GM21381 (cell line): ENCODE results near the gene POR.

ENCODE experiments used
- ATAC-seq: cut with Tn5 transposase; IDR thresholded peaks from one replicate; pipeline ENCODE4 v1.9.1; 2021; ENCODE audit warnings: mild to moderate bottlenecking, moderate library complexity; ENCODE audit not compliant: unreplicated experiment

POR gene

DNA sequence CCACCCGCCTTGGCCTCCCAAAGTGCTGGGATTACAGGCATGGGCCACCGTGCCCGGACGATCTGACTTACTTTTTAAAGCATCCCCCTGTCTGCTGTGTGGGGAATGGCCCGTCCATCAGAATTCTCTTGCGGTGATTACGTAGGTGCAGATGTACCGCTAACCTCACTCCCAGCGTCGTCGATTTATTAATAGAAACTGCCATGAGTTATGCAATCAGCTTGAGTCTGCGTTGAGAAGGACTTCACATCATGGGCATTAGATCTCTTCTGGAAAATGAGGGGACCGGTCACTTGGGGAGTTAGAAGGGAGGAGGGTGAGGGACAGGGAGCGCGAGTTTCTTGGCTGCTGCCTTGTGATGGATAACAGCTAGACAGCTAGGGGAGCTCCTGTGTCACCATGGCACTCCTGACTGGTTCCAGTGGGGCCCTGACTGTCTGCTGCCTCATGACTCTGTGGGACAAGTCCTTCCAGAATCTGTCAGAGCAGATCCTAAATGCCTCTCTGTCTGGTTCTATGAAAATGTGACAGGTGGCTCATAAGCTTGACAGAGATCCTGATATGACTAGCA lies 35.2 kb downstream of the POR start:
- ATAC-seq, result no peak

DNA sequence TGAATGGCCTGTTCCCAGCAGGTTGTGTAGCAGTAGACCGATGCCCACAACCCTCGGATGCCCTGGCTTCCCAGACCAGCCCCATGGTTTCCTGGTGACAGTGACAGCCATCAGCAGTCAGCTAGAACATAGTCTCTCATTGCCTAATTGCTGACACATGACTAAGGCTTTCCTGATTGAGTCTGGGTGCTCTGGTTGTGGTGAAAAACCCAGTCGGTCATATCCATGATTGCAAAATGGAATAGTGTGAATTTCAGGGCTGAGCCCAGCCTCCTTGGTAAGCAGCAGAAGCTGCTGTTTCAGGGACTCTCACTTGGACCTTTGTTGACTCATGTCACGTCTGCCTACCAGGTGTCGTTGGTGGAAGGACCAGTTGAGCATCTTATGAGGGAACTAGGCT lies 36.6 kb downstream of the POR start:
- no peak for ATAC-seq

DNA sequence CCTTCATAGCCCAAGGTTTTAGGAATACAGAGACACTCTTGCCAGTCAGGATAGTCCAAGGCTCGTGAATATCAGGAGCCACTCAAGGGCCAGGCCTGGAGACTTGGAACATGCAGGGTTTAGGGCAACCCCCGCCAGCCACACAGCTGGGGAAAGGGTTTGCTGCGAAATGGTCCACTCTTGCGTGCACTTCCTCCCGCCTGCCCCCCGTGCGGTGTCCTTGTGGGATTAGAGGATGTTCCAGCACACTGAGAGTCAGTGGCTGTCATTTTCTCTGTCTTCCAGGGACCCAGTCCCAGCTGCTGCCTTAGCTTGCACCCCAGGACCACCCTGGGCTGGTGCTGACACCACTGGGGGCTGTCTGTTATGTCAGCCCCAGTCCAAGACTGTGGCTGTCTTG lies 38.5 kb downstream of the POR start:
- ATAC-seq, result no peak

DNA sequence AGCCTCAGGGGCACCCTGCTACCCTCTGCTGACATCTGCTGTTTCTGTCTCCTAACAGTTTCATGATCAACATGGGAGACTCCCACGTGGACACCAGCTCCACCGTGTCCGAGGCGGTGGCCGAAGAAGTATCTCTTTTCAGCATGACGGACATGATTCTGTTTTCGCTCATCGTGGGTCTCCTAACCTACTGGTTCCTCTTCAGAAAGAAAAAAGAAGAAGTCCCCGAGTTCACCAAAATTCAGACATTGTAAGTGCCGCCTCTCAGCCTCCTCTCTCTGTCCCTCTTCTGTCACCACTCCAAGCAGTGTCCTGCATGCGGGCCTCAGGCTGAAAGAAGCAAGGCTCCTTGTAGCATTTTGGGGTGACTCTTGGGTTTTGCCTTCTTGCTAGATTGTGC lies 39.0 kb downstream of the POR start:
- ATAC-seq, result no peak

DNA sequence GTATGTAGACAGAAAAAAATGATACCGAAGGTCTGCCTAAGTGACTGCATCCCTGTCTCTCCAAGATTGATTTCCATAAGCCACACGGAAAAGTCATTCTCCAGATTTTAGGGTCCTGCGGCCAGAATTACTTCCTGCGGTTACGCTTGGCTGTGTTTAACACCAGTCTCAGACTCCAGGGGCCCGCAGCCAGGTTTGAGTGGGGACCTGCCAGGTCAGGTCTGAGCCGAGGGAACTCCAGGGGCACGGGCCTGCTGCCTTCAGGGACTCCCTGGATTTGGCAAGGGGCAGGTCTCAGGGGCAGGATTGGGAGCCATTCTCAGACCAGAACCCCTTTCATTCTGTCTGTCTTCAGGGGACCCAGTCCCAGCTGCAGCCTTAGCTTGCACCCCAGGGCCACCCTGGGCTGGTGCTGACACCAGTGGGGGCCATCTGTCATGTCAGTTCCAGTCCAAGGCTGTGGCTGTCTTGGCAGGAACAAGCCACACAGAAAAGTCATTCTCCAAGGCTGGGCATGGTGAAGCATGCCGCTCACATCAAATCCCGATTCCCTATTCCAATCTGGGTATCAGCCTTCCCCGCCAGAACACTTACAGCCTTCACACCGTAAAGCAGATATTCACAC lies 40.5 kb downstream of the POR start:
- no peak for ATAC-seq

DNA sequence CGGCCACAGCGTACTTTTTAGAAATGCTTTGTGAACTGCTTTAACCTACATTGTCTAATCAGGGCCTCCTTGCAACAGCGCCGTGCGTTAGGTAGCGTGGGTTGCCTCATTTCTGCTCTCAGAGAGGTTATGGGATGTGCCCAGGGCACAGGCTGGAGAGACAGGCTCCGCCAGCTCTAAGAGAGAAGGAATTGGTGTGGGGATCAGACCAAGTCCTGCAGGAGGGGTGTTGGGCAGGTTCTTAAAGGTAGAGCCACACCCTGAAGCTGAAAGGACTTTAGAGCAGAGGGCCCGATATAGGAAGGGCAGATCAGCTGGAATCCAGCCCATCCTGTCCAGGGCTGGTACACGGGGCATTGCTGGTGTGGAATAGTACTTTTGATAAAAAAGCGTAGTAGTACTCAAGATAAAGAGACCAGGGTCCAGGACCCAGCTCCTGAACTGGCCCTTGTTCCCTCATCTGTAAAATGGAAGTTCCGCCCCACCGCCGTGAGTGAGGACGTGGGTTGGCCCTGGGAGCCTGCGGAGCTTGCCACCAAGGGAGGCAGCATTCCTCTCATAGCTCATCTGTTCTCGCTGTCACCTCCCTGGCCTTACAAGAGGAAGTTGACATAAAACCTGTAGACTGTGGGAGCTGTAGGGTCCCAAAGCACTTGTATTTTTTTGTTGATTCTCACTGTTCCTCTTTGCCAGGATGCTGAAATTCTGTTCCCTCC lies 42.2 kb downstream of the POR start:
- ATAC-seq, result no peak

DNA sequence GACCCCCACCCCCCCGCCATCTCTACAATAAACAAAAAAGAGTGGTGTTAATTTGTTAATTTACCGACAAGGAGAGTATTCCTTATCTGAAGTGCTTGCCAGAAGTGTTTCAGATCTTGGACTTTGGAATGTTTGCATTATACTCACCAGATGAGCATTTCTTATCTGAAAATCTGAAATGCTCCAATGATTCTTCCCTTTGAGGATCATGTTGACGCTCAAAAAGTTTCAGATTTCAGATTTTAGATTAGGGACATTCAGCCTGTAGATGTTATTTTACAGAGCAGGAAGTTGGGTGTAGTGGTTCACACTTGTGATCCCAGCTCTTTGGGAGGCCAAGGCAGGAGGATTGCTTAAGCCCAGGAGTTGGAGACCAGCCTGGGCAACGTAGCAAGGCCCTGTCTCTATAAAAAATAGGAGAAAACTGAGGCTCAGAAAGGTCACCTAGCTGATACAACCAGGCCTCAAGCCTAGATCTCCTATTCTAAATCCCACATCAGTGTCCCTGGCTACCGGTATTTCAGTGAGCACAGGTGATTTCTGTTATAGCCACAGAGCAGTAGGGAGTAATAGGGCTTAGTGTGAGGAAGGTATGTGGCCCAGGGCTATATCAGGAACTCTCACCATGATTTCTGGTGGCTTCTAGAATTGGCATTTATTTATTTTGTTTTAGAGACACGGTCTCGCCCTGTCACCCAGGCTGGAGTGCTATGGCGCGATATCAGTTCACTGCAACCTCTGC lies 44.0 kb downstream of the POR start:
- no peak for ATAC-seq

DNA sequence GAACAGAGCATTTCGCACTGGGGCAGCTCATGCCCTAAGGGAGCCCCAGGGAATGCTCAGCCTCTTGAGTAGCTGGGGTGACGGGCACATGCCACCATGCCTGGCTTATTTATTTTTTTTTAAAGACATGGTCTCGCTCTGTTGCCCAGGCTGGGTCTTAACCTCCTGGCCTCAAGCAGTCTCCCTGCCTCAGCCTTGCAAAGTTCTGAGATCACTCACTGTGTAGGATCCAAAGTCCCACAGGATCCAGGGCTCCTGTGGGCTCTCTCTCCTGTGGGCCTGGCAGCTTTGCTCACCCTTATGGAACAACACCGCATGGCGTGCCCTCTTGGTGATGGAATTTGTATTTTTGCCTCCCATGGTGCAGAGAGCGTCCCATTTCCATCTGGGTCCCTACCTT lies 45.4 kb downstream of the POR start:
- ATAC-seq, result no peak

DNA sequence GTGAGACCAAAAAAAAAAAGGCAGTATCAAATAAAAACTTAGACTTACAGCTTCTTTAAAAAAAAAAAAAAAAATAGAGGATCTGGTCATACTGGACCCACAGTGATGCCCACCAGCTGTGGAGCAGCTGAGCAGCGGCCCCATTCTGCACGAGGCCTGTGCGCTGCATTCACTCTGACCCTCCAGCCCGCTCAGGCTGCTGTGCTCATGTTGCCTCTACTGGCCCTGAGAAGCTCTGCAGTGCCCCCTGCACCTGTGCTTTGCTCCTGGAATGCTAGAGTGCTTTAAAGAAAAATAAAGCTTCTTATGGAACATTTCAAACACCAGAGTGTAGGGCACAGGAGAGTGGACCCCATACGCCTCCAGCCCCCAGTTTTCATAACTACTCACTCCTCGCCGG lies 46.3 kb downstream of the POR start:
- ATAC-seq, result no peak

DNA sequence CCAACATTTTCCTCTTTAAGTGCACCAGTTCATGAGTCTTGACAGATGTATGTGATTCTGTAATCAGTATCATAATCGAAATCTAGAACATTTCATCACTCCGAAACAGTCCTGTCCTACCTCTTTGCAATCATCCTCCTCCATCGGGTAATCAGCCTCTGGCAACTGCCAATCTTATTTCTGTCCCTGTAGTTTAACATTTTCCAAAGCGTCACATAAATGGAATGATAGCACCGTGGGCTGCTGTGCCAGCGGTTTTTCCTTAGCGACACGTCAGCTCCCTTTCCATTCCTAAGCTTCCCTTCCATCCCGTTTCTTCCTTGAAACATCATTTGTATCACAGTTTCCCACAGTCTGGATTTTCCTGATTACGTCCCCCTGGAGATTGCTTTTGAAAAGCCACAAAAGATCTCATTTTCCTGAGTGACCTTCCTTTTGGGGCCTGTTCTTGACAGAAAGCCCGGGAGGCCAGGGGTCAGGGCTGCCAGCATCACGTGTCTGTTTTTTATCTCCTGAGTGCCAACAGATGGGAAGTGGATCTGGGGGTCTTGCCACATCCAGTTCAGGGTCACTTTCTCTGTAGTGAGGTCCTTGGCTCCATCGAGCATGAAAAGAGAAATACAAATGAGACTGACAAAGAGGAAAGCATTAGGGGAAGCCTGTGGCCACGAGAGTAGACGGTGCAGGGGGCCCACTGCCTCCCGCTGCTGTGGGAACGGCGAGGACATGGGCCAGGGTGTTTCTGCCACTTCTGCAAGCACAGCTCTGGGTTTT lies 47.8 kb downstream of the POR start:
- ATAC-seq, result no peak

DNA sequence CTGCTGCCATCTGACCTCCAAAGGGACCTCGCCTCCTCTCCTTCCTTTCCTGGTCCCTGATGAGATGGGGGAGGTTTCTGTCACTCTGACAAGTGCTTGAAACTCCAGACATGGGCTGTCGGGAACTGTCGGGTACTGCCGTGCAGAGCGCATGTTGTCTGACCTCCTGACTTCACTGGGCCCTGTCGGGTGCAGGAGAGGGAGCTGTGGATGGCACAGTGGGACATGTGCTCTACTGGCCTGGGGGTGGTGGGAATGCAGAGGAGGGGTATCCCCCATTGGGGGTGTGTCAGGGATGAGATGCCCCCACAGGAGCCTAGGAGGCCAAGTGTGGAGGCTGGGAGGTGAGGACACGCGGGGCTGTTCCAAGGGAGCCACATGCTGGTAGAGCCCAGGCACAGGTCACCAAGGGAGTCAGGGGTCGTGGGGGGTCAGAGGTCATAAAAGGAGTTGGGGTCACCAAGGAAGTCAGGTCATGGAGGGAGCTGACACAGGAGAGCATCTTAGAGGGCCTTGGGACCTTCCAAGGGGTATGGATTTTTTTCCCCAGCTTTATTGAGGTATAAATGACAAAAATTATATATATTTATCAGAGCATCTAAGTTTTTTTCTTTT lies 48.5 kb downstream of the POR start:
- no peak for ATAC-seq

DNA sequence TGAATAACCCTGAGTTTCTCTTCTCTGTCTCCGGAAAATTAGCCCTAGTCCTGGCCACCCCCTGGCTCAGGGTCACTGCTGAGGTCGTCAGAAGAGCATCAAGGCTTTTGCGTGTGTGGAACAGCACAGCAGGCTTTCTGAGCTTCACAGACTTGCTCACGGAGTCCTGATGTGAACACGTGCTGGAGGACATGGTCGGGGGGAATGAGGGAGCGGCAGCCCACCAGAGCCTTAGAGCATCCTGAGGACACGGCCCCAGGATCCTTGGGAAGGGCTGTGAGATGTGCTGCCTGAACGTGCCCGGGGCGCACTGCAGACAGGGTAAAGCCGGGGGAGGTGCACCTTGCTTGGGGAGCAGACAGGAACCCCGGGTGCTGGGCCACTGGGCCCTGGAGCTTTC lies 50.7 kb downstream of the POR start:
- ATAC-seq, result no peak

DNA sequence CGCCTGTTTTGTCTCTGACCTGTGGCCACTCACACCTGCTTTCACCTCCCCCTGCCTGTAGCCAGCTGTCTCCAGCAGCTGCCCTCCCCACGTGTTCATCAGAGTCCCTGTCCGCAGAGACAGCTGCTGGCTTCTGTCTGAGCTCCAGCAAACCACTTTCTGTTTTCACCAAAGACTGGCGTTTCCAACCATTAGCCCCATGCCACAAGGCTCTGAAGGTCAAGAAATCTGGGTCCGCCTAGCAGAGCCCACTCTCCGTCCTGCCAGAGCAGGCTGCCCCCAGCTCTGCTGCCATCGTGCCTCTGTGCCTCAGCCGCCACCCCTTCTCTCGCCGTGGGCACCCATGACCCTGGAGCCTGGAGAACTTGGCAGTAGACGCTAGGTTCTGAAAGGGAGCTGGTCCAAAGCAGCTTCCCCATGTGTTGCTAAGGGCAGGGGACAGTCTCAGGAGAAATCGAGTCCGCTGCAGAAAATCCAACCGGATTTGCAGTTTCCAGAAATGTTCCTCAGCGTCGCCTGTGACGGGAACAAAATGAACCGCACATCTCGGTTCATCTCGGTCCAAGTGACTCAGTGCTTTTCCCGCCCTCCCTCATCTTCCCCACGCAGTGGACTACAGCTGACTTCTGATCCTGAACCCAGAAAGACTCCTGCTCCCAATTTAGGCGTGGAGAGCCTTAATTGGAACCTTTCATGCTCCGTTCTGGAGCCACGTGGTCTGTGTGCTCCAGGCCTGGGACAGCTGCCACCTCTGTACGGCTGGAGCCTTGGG lies 51.4 kb downstream of the POR start:
- ATAC-seq, result no peak

DNA sequence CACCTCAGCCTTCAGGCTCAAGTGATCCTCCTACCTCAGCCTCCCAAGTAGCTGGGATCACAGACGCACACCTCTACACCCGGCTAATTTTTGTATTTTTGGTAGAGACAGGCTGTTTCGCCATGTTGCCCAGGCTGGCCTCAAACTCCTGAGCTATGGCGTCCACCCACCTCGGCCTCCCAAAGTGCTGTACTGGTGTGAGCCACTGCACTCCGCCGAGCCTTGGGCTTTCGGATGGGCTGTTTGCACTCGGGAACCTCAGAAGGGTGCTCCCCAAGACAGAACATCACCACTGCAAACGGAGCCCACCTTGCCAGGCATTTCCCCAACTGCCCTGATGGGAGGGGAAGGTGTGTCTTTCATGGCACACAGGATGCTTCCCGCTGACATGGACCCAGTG lies 52.1 kb downstream of the POR start:
- no peak for ATAC-seq

DNA sequence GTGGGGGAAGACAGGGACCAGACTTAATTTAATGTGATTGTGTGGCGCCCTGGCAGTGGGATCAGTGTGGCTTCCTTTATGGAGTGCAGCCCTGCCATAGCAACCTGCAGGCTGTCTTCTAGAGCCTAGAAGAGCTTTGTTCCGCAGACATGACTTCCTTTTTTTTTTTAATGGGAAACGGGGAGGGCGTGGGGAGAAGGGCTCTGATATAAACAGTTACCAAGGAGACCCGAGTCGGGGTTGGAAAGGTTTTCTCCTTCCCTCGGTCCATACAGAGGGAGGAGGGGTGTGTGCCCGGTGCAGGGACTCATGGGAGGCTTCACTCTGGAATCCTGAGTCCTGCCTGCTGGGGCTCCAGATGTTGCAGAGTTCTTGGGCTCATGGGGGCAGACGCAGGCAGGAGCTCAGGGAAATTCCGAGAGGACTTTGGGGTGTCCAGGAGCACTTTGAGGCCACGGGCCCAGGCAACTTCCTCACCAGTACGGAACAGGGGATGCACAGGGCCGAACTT lies 52.6 kb downstream of the POR start:
- no peak for ATAC-seq

DNA sequence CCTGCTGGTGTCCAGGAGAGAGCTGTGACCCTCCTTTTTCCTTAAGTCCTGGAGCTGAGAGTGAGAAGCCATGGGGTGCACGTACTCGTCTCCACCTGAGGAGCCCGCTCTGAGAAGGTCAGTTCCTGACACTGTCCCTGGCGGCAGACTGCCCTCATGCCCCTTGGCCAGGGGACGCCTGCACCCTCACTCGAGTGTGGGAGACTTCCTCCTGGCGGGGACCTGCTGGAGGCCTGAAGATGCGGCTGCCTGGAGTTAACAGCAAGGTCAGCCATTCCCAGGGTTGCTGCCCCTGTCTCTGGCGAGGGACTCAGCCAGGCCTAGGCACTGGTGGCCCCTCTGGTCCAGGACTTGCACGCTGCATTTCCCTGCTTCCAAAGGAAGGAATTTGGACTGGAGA lies 53.1 kb downstream of the POR start:
- no peak for ATAC-seq

DNA sequence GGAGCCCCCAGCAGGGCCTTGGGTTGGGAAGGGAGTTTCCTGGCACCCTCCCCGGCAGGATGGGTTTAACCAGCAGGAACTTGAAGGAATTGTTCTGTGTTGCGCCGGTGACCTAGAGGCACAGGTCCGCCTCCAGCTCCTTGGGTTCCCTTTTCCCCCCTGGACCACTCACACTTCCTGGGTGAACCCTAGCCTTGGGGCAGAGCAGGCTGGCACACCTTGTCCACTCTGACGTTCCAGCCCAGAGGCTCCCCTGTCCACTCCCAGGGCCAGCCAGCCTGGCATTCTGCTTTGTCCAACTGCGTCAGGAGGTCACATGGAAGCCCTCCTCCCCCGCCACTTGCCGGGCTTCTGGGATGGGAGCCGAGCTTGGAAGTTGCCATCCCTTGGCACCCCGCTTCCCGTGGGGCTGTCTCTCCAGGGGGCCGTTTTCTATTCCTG lies 53.6 kb downstream of the POR start:
- no peak for ATAC-seq

DNA sequence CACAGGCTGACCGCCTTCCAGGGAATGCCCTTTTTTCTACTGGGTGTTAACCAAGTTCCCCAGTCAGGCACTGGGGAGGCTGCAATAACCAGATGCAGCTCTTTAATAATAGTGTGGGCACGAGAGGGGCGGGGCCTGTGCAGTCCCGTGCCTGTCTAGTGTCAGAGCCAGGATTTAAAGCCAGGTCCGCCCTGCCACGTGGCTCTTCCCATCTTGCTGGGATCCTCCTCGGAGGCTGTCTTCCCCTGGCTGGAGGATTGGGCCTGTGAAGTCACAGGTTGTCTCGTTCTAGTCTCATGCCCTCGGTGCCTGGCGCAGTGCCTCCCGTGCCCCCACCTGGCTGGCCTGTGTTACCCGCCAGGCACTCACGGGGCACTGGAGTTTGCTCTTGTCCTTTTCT lies 54.2 kb downstream of the POR start:
- no peak for ATAC-seq

DNA sequence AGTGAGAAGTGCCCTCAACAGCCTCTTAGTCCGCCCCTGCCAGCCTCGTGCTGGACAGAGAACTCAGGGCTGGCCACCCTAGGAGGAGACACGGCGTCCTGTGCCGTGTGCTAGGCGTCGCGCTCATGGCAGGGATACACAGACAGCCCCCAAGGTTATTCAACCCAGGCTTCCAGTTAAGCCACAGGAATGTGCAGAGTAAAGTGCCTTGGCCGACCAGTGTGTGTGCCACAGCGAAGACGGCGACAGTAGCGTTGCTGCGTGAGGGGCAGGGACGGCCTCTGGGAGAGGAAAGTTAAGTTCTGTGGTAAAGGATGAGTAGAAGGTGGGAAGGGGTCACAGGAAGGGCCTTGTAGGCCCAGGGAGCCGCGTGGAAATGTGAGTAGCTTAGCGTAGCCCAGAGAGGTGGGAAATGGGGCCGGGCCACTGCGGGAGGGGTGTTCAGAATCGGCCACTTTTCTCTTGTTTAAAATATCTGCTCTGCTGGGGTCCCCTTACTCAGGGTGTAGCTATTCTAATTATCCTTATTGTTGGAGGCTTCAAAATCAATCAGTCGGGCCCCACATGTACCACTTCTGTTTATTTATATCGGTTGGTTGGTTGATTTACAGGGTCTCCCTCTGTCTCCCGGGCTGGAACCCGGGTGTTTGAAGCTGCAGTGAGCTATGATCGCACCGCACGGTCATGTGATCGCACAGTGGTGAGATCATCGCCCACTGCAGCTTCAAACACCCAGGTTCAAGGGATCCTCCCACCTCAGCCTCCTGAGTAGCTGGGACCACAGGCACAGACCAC lies 54.9 kb downstream of the POR start:
- no peak for ATAC-seq
